Caki2 (cell line): ENCODE results near the gene HPS1. TPM values are rescaled to one million over a fixed set of nuclear protein-coding genes. Genes with fewer than 3 reads are reported as not detected.

ENCODE experiments used
- DNase-seq: peaks from one replicate; pipeline ENCODE4 v3.0.0-alpha.2; 2015; ENCODE audit warnings: low read depth
- in situ Hi-C: cut with HindIII; loops from 2 replicates; pipeline ENCODE4 v1.10.0; 2016; ENCODE audit warnings: low sequenced_read_pairs, low pct_unique_long_range_greater_than_20kb, mixed read lengths
- total RNA-seq: library from RNA; depleted of rRNA; stranded (reverse); fragments of >200 nt; shearing (Covaris generic); gene quantifications from 2 replicates; pipeline ENCODE4 v1.2.3, GENCODE V29; 2014; ENCODE audit warnings: low replicate concordance

The HPS1 gene
- total RNA-seq, 1 experiment from 2014 or later = 31.1 TPM

DNA sequence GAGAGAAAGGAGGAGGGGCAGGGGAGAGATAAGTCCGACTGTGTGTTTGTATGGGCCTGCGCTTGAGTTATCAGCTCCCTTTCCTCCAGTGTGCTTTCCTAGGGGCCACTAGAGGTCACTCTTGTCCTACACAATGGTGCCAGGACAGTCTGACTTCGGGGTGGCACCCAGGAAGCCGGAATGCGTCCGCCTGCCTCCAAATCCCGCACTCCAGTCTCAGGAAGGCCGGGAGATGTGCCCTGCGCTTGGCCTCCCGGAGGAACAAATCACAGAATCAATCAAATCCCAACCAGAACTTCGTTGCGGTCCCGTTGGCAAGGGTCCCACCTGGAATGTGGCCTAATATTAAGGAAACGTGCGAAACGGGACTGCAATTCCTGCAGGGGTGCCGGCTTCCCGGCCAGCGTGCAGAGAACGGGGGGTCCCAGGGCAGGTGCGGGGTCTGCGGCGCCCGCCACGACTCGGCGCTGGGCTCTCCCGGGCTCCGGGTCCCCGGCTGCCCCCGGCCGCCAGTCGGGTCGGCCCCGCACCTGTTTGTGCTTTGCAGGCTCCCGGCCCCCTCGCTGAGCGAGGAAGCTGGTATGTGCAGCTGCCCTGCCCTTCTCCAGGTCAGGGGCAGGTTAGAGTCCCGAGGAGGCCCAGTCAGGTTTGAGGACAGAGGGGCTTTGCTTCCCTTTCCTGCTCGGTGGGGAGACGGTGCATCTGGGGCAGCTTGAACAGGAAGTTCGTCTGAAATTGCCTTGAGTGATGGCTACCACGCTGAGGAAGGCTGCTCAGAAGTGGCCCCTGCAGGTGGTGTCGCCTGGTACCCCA lies 21.0 kb upstream of the HPS1 start:
- peak; percentile 67 for DNase-seq
- in situ Hi-C loops = no loop called here

DNA sequence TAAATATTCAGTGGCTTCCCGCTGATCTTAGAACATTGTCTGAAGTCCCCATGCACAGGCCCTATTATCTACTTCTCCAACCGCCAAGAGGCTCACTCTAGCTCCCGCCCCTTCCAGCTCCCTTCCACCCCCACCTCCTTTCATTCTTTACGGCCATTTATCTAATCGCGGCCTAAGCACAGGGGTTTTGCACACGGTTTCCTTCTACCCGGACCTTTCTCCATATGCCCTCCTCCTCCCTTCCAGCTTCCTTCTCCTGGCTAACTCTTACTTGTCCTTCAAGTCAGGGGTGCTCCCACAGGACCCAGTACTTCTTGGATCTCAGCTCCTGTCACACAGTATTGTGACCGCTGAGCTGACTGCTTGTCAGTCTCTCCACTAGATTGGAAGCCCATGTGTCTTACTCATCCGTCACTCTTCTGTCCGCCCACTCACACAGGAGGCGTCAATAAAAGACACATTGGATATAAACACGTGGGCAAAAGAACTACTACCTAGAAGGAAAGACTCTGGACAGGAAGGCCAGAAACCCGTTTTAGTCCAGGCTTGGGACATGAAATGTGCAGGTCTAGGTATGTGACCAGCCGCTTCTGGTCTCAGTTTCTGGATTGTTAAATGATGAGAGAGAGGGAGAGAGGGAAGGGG lies 20.2 kb upstream of the HPS1 start:
- in situ Hi-C loops = no loop called here

DNA sequence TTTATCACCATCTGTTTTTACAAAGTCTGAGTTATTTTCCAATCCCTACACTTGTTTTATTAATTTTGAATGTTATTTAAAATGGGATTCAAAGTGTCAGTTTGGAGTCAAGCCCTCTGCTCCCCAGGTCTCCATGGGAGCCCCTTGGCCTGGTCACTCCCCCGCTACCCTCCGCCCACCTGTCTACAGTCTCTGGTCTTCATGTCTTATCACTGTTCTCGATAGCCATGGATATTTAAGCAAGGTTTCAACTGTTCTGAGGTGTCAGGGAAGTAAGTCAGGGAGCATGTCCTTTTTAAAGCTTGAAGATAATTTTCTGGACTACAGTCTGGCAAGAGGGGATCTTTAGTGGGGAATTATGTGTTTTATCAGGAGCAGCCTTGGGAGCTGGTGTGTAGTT lies 19.1 kb upstream of the HPS1 start:
- in situ Hi-C loops = no loop called here

More for the DNA sequence above, 20.2 kb upstream of the HPS1 start:
- no peak for DNase-seq

DNA sequence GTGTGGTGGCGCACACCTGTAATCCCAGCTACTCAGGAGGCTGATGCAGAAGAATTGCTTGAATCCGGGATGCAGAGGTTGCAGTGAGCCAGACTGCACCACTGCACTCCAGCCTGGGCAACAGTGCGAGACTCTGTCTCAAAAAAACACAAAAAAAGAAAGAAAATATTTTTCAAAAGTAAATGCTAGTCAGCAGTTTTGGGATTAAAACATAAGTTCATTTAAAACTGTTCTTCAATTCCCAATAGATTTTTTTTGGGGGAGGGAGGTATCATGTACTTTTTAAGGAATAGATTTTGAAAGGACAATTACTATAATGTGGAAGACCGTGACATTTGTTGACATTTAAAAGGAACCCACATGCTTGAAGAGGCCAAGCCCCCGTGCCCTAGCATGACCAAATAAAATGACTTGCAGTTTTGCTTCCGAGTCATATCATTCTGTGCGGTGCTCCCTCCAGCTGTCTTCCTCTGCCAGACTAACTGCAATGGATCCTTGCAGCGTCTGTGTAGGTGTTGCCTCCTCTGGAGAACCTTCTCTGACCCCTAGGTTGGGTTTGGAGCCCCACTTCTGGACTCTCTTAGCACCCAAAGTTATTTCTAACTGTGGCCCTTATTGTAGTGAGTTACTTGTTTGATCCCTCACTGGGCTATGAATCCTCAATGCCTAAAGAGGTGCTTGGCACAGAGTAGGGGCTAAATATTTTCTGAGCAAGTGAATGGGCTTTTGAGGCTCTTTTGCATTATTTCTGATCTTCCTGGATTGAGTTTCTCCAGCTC lies 17.4 kb upstream of the HPS1 start:
- in situ Hi-C loops = no loop called here
- no peak for DNase-seq

More for the DNA sequence above, 19.1 kb upstream of the HPS1 start:
- DNase-seq = no peak

DNA sequence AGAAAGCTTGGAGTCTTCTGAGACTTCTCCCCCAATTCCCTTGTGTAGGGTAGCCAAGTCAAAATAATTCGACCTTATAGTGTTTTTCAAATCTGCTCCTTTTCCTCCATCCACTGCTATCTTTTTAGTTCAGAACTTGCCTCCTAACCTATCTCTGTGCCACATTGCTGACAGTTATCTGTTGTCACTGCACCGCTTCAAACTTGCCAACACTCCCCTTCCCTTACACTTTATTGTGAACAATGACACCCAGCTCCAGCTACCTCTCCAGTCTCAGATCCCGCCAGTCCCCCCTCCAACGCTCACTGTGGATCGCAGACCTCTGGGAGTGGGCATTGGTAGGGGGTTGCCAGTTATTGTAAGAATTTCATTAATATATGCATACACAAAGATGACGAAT lies 16.3 kb upstream of the HPS1 start:
- in situ Hi-C loops = no loop called here
- no peak for DNase-seq

DNA sequence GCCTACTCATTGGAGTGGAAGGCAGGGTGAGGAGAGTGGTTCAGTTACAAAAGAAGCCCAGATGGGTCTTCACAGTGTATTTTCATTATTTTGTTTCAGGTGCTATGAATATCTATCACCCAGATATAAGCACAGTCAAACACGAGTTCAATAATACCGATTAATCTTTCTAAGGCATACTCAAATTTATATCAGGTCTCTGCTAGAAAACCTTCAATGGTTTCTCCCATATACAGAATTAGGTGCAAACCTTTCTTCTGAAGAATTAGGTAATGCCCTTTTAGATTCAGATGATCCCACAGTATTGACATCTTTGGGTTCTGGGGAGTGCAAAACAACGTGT lies 14.7 kb upstream of the HPS1 start:
- no peak for DNase-seq
- in situ Hi-C loops = no loop called here

DNA sequence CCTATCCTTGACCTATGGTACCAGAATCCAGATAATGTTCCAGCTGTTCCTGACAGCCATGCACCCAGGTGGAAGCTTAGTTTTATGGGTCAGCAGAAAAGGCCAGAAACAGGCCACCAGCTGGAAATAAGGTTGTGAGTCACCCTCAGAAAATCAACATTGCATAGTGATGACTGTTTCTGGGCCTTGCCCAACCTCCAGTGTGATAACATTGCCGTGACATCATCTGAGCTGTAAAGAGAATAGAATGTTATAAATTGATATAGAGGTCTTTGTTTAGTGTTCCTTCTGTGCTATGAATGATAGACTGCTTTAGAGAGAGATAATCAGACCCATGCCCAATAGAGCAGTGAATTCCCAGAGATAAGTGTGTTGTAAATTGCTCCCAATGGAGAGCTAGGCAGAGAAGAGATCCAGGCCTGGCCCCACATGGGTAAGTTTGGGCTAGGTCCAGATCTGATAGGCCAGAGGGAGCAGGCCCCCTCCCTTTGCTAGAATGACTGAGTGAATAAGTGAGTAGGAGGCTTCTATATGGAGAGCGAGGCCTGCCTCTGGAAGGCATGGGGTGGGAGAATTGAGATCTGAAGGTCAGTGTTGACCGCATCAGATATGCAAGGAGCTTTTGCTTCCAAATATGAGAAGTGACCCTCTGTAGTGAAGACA lies 14.2 kb upstream of the HPS1 start:
- DNase-seq = peak; percentile 80
- in situ Hi-C loops = no loop called here

DNA sequence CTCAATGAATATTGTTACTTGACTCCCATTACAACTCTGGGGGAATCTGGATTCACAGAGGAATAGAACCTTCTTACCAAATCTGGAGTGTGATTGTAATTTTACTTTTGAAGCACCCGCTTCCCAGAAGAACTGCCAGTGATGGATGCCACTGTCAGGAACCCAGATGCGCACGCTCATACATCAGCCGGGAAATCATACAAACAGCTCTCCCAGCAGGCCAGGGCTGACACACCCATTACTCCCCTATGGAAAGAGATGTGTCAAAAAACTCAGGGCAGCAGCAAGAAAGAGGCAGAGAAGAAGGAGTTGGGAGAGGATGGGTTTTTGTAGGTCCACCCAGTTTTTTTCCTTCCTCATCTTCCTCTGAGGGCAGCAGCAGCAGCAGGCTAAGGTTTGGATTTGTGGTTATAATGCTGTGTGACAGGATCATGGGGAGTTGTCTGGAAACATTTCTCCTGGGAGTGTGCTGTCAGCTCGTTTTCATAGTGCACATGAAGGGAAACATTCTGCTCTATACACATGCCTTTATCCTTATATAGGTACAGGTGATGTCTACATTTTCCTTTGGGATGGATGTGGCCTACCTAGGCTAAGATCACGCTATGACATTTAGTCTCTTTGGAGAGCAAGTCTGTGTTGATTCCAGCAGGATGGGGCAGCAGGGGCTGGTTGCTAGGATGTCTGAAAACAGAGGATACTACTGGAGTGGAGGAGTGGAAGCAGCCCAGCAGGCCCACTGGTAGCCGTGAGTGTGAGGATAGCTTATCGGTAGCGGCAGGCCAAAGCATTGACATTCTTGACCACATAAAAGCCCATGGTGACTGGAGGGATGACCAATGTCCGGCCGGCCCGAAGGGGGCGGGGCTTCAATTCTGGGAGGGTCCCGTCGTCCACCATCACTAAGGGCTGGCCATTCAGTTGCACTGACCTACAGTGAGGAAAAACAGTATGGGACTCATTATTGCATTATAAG lies 12.4 kb upstream of the HPS1 start:
- in situ Hi-C loops = no loop called here
- no peak for DNase-seq

DNA sequence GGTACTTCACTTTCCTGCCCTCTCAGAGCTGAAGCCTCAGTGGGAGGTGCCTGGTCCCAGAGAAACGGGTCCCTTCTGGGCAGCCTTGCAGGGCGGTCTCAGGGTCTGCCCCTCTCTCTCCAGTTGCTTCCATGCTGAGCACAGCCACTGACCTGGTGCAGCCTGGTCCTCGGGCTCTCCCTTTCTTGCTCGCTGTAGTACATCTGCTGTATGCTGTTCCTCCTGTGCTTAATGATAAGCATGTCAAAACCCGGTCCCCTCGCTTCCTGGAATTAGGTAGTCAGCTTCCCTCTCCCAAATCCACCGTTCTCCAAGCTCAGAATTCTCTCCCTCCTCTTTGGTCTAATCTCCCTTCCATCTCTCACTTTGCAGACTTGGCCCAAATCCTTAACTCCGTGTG lies 11.0 kb upstream of the HPS1 start:
- DNase-seq = no peak
- in situ Hi-C loops = no loop called here

DNA sequence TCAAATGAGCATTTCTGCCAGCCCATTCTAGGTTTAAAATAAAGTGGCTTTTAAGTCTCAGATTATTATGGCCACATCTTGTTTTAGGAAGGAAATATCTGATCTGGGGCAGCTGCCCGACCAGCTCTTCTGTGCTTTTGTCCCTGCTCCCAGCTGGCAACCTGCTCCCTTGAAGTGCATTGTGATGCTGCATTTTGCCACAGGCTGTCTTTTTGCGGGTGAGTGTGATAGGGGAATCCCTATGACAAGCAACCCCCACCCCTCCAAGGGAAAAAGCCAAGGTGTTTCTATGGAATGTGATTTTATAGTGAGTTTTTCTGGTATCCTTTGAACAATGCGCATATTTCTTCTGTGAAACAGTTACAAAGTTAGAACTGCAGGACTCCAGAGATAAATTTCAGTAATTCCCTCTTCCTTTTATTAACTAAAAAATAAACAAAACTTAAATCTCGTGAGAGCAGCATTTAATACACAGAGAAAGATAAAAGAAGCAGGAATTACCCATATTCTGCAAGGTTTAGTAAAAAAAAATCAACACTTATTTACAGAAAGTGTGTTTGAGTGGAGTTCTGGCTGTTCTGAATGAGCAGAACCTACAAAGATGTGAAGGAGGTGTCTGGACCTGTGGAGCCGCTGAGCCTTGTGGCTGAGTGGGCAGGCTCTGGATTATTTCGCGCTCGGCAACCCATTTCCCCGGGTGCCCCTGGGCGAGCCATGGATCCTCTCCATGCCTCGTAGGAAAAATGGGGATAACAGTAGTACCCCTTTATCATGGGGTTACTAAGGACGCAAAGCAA lies 10.1 kb upstream of the HPS1 start:
- in situ Hi-C loops = no loop called here
- DNase-seq = no peak

DNA sequence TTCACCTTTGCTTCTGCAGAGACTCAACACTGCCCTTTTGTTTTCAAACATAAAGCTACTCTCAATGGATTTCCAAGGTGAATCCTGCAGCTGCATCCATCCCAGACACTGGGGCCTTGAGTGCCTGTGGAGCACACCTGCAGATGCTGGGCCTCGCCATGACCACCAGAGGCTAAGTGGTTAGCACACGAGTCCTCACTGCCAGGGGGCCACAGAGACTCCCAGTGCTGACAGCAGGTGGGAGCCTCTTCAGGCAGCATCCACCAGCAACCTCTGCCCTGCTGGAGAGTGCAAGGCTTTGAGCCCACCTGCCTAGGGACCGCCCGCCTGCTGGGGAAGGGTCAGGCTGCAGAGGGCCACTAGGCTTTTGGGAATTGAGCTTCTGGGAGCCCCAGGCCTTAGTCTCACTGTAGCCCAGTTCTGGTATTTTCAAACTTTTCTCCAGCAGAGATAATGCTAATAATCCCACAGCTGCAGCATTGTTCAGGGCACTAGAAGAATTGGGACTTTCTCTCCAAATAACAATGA lies 9.4 kb upstream of the HPS1 start:
- in situ Hi-C loops = no loop called here

DNA sequence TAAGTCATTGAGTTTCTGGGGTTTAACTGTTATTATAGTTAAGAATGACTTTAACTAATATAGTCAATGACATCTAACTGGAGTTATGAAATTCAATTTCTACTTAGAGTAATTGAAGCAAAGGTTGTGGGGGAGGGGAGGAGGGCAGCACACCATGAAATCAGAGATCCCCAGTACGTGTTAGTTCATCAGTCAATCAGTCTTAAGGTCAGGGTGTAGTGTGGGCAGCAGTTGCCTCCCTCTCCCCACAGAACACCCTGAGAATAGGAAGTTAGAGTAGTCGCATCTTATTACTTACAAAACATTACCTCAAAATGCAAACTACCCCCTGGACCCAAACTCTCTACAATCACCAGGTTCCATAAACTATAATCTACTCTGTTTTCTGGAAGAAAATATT lies 7.0 kb upstream of the HPS1 start:
- in situ Hi-C loops = no loop called here
- no peak for DNase-seq

More for the DNA sequence above, 9.4 kb upstream of the HPS1 start:
- no peak for DNase-seq

DNA sequence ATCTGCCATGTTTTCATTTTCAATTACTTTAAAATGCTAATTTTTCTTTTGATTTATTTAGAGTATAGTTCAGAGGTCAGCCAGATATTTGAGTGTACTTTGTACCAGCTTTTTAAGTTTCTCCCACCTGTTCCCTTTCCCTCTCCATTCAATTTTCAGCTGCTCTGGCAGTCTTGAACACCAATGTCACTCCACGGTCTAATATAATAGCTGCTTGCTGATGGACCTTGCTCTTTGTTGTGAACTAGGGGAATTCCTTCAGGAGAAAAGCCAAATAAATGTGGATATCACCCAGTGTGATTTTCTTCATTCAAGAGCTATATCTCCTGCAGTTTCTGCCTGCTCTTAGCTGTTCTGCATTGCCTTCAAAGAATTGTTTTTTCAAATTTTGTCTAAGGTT lies 3.9 kb upstream of the HPS1 start:
- no peak for DNase-seq
- in situ Hi-C loops = no loop called here

DNA sequence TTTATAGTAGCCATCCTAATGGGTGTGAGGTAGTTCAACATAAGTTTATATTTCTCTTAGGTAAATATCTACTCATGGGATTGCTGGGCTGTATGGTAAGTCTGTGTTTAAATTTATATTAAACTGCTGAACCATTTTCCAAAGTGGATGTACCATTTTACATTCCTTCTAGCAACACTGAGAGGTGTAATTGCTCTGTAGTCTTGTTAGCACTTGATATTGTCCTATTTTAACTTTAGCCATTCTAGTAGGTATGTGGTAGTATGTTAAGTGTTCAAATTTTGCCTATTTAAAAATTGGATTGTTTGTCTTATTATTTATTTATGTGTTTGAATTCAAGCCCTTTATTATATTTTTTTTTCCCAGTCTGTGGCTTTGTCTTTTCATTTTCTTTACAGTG lies 2.6 kb upstream of the HPS1 start:
- in situ Hi-C loops = no loop called here

DNA sequence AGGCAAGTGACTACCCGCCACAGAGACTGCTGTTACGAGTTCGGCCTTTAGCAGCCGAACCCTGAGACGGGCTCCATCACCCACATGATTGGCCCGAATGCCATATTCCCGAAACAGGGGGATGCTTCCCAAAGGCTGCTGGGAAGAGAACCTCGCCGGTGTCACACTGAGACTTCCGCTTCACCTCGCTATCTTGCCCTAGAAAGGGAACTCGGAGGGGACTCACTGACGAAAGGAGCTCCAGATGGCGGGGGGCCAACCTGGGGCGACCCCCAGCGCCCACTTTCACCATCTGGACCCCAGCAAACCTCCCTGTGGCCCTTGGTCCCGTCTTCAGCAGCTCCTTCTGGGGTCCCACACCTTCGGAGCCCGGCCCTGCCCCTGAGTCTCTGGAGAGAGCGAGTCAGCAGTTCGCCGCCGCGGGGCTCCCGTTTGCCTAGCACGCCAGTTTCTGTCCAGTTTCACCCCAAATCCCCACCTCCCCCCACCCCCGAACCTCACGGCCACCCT lies 529 bp downstream of the HPS1 start:
- no peak for DNase-seq

More for the DNA sequence above, 2.6 kb upstream of the HPS1 start:
- DNase-seq = no peak

DNA sequence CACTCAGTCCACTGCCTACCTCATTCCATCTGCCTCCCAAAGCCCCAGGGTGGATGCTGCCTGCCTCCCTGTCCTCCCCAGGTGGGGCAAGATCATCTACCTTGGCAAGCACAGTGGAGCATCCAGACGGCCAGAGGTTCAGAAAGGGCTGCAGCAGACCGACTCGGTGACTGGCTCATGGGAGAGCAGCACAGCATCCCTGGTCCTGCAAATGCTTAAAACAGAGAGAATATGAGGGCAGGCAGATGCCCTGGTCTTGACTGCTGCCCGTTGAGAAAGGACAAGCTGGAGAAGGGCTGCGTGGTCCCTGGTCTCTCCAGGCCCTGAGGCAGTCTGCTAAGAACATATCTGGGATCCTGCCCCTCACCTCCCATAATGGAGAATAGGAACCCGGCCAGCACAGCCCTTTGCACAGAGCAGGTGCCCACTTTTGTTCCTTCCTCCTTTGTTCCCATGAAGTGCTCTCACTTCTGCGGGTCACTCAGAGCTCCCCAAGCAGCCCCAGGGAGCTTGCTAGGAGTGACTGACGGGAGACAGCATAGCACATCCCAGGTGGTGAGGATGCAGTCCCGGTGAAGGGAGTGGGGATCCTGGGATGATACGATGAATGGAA lies 1.4 kb downstream of the HPS1 start:
- no peak for DNase-seq
- in situ Hi-C loops = no loop called here

More for the DNA sequence above, 529 bp downstream of the HPS1 start:
- in situ Hi-C loops = no loop called here
